ENCODE results near the gene ATXN7L1. TPM values are rescaled to one million over a fixed set of nuclear protein-coding genes. Genes with fewer than 3 reads are reported as not detected.

Gene ATXN7L1
- total and polyA plus RNA-seq, 2 of the 8 experiments (the other 6 are each of a cell fraction or from before 2014, with no cell fraction given): 14.3 to 34.0 TPM

- TF ChIP-seq KDM1A (IDR thresholded peaks at IDR 0.05; ENCODE audit: borderline replicate concordance, low read length): peak; percentile 82; the same call in 1 of the 2 replicates
- no peak for TF ChIP-seq RBBP5 (IDR thresholded peaks at IDR 0.05; ENCODE audit: borderline replicate concordance, low read depth, low read length)
- TF ChIP-seq CTCF (IDR thresholded peaks at IDR 0.05; ENCODE audit: control extremely low read depth in 1 of 3, insufficient read depth in 1 of 3, low read depth in 1 of 3, low read length in 3 of 3): no peak
- no peak for FAIRE-seq
- Histone ChIP-seq H3K79me1 (ENCODE audit: low read depth, low read length) (no peaks in the 10 kb centered on the region), H3K23ac (ENCODE audit: insufficient read length) (no peak overlapping the region), H3K79me2 (ENCODE audit: control insufficient read depth in 1 of 2, insufficient read depth in 2 of 2, low read length in 2 of 2) (no peaks in the 10 kb centered on the region), H3K4me3 (ENCODE audit: extremely low read depth in 1 of 4, insufficient read depth in 2 of 4, low read depth in 3 of 4, low read length in 4 of 4) (no peak overlapping the region), H2BK15ac (ENCODE audit: low read length) (peak overlapping the region; percentile 0; the same call in 1 of the 2 replicates), H3K14ac (ENCODE audit: insufficient read length) (no peak overlapping the region), H4K20me1 (replicated peaks in 1 of 2; ENCODE audit: control insufficient read depth in 1 of 2, insufficient read depth in 2 of 2, low read length in 2 of 2) (no peaks in the 10 kb centered on the region), H3K9ac (replicated peaks in 1 of 4; ENCODE audit: extremely low read depth in 1 of 4, low read depth in 3 of 4, low read length in 3 of 4) (no peak overlapping the region), H3K36me3 (ENCODE audit: control insufficient read depth in 2 of 4, insufficient read depth in 4 of 4, low read length in 3 of 4) (no peaks in the 10 kb centered on the region; a peak in 1 of 8 replicates), H2BK5ac (ENCODE audit: low read depth, low read length) (no peak overlapping the region), H3K18ac (ENCODE audit: extremely low read depth, low read length) (no peak overlapping the region), H2BK20ac (ENCODE audit: low read length) (peak overlapping the region; percentile 55; the same call in 1 of the 2 replicates), H2BK120ac (replicated peaks; ENCODE audit: low read depth, low read length) (no peak overlapping the region), H4K5ac (ENCODE audit: insufficient read length, low read depth, low read length) (no peak overlapping the region), H3K4ac (replicated peaks; ENCODE audit: insufficient read length, low read depth, low read length) (no peak overlapping the region), H3K4me1 (replicated peaks in 1 of 4; ENCODE audit: control insufficient read depth in 3 of 4, insufficient read depth in 4 of 4, low read length in 3 of 4) (peaks cover 0 to 11% (median 7%) of the 10 kb centered on the region in 4 experiments; a peak in 4 of 7 replicates), H2AFZ (ENCODE audit: low read length) (no peak overlapping the region), H3K23me2 (ENCODE audit: low read depth, low read length) (no peaks in the 10 kb centered on the region), H4K91ac (replicated peaks; ENCODE audit: insufficient read length, low read length) (peak overlapping the region; percentile 37), H2AK5ac (ENCODE audit: low read depth, low read length) (0 out of 2 replicates have a peak overlapping the region, but pooled peaks have one; percentile 61), H3K4me2 (ENCODE audit: insufficient read depth in 1 of 2, low read depth in 2 of 2, low read length in 2 of 2) (no peak overlapping the region), H3K9me3 (ENCODE audit: insufficient read depth in 2 of 2, low read depth in 1 of 2, low read length in 1 of 2) (no peaks in the 10 kb centered on the region), H3K27me3 (replicated peaks in 1 of 4; ENCODE audit: control insufficient read depth in 3 of 4, extremely low read depth in 1 of 4, insufficient read depth in 3 of 4, low read length in 3 of 4) (no peaks in the 10 kb centered on the region), H4K8ac (ENCODE audit: extremely low read depth, insufficient read depth, low read length) (no peak overlapping the region), H3K27ac (ENCODE audit: low read depth, low read length) (no peak overlapping the region), H3K56ac (replicated peaks; ENCODE audit: insufficient read length, low read depth, low read length) (no peak overlapping the region), H2BK12ac (ENCODE audit: low read depth, low read length) (0 out of 2 replicates have a peak overlapping the region, but pooled peaks have one; percentile 44)
- 81% methylated on average over 3 of the region's 3 CpGs; no CpG with 5 or more reads in 1 of the 2 experiments for WGBS, 2 experiments (ENCODE audit: extremely low coverage in 1 of 2, insufficient coverage in 1 of 2, insufficient read length in 1 of 2, insufficient replicate concordance in 2 of 2, low coverage in 1 of 2, low lambda C conversion rate in 2 of 2, missing lambda C conversion rate in 1 of 2)
- ChIA-PET POLR2A (ENCODE audit: partially characterized antibody) (interaction anchor here (0.8 kb wide), 1 partner anchor 8 kb away, joined by 3 read pairs; no protein-coding TSS in a partner anchor), CTCF (ENCODE audit: partially characterized antibody) (interaction anchor here (0.5 to 15.8 kb wide), 17 partner anchors 11 to 274 kb away, joined by 3 to 307 read pairs (median 5); partner anchors contain the start of gene ATXN7L1)
- no peak for DNase-seq (ENCODE audit: low read depth in 1 of 2, low spot score in 2 of 2)
These were observed 108.3 kb downstream of the ATXN7L1 start for GRCh38 chr7:105768117-105768516.

All from H1 (cell line).